ENCODE data around the gene ANKIB1. TPM values are rescaled to one million over a fixed set of nuclear protein-coding genes. Genes with fewer than 3 reads are reported as not detected.

The ANKIB1 gene
- total and polyA plus RNA-seq, 9 of the 15 experiments (the other 6 are each of a cell fraction or from before 2014, with no cell fraction given): 5.9 to 25.2 (median 16.1) TPM

- no peaks in the 10 kb centered on the region for H4K20me1 ChIP-seq (replicated peaks; ENCODE audit: control insufficient read depth, insufficient read depth, low read length)
- peak within 1 kb of the TSS; percentile 86 for H3K4me2 ChIP-seq (ENCODE audit: insufficient read depth, low read length)
- no peaks in the 10 kb centered on the region for H3K27me3 ChIP-seq (ENCODE audit: control insufficient read depth in 2 of 2, insufficient read depth in 2 of 2, low read length in 2 of 2)
- in situ Hi-C loops (cut with MboI): loop anchor here (10.0 kb wide), 1 partner anchor 573 kb away; no protein-coding TSS in a partner anchor
- ATAC-seq (peak; percentile 95), FAIRE-seq (peak; percentile 82), DNase-seq (ENCODE audit: extremely low read depth in 1 of 4, low spot score in 3 of 4) (peak; percentile 96 to 98 (median 97))
- POLR2A ChIA-PET: interaction anchor here (0.6 to 2.9 kb wide), 21 partner anchors 10 to 617 kb away, joined by 3 to 15 read pairs (median 3); partner anchors contain the start of genes CYP51A1, ERVW-1, PEX1 and RBM48
- intact Hi-C loops (cut with micrococcal nuclease): loop anchor here (1.0 to 10.0 kb wide), 8 partner anchors 23 to 803 kb away; partner anchors contain the start of genes ANKIB1, KRIT1, LRRD1 and MTERF1
- peak within 1 kb of the TSS; percentile 94 to 97 for H3K9ac ChIP-seq (ENCODE audit: insufficient read depth in 1 of 2, low read depth in 2 of 2, low read length in 2 of 2)
- no TSS peak for BruUV-seq (replicated peaks)
- CTCF ChIA-PET (ENCODE audit: low intra/inter-chr PET ratio): interaction anchor here (0.6 to 3.2 kb wide), 6 partner anchors 23 to 781 kb away, joined by 3 to 15 read pairs (median 5); partner anchors contain the start of gene MTERF1
- peaks cover 5 to 6% of the 10 kb centered on the region in 2 experiments; a peak in 2 of 5 replicates for H3K4me1 ChIP-seq (replicated peaks in 1 of 2; ENCODE audit: control insufficient read depth in 2 of 2, insufficient read depth in 2 of 2, low read length in 2 of 2)
- peak within 1 kb of the TSS; percentile 95 for H3K27ac ChIP-seq (ENCODE audit: extremely low read depth, low read depth, low read length)
- H3K9me1 ChIP-seq (ENCODE audit: control insufficient read depth, insufficient read depth, low read length): no peaks in the 10 kb centered on the region
- H3K79me2 ChIP-seq (ENCODE audit: control insufficient read depth, insufficient read depth, low read length): peaks cover 28% of the 10 kb centered on the region
- WGBS (ENCODE audit: insufficient coverage, low coverage, missing lambda C conversion rate): under 1% methylated on average over 76 of the region's 87 CpGs
- H3K9me3 ChIP-seq (replicated peaks; ENCODE audit: control insufficient read depth, insufficient read depth, low read depth, low read length): no peaks in the 10 kb centered on the region; the same call in 1 of the 2 replicates
- H2AFZ ChIP-seq (ENCODE audit: low read depth, low read length): peak within 1 kb of the TSS; percentile 95
- peaks cover 39% of the 10 kb centered on the region for H3K36me3 ChIP-seq (ENCODE audit: control insufficient read depth, insufficient read depth, low read length)
- H3K4me3 ChIP-seq: peak within 1 kb of the TSS; percentile 95
- TF ChIP-seq DMBX1 (CRISPR knock-in tag; IDR thresholded peaks at IDR 0.05; ENCODE audit: borderline replicate concordance) (no peak), ARID3A (IDR thresholded peaks at IDR 0.05; ENCODE audit: borderline replicate concordance, low read depth, low read length) (no peak), NFIC (IDR thresholded peaks at IDR 0.05) (peak; percentile 50), ATF7 (IDR thresholded peaks at IDR 0.05) (peak; percentile 73), KLF13 (tag; IDR thresholded peaks at IDR 0.05; ENCODE audit: borderline replicate concordance, low read depth) (no peak), NRF1 (conservative IDR thresholded peaks at IDR 0.05 in 1 of 2, IDR thresholded peaks at IDR 0.05 in 1 of 2) (peak in 1 of 2 experiments; percentile 5; a peak in 2 of 4 replicates), TEAD1 (CRISPR knock-in tag; IDR thresholded peaks at IDR 0.05) (peak in 1 of 2 experiments; percentile 81; a peak in 2 of 4 replicates), EGR1 (conservative IDR thresholded peaks at IDR 0.05) (peak; percentile 63), ZNF23 (CRISPR knock-in tag; IDR thresholded peaks at IDR 0.05) (no peak), POU5F1 (IDR thresholded peaks at IDR 0.05; ENCODE audit: borderline replicate concordance, low read depth, low read length, partially characterized antibody) (no peak), JUNB (CRISPR knock-in tag; conservative IDR thresholded peaks at IDR 0.05) (no peak), ZBTB33 (CRISPR knock-in tag; IDR thresholded peaks at IDR 0.05) (0 out of 2 replicates have a peak, but pooled peaks have one; percentile 67), FOXP1 (CRISPR knock-in tag; IDR thresholded peaks at IDR 0.05) (0 out of 2 replicates have a peak, but pooled peaks have one; percentile 58), ZNF76 (CRISPR knock-in tag; IDR thresholded peaks at IDR 0.05; ENCODE audit: borderline replicate concordance) (peak; percentile 11; the same call in 1 of the 2 replicates)
Measured at GRCh38 chr7:92447345-92448204, 201.8 kb downstream of the ANKIB1 start, which contains the start of gene GATAD1. TSS of gene GATAD1 (plus strand) at chr7:92447482. CDS start at chr7:92447730, 248 bp downstream.

Data from K562 (cell line).